Neural cell (in vitro differentiated cells): Measurements from ENCODE around the gene REXO5. TPM values are rescaled to one million over a fixed set of nuclear protein-coding genes. Genes with fewer than 3 reads are reported as not detected.

Experiments
- H2AFZ ChIP-seq: fragments of 200-600, 300-800 bp; sonication (generic), shearing (Covaris generic); 2 replicates; pipeline ENCODE4 v1.6.0; 2014; ENCODE audit warnings: low read depth, mild to moderate bottlenecking, antibody characterized with exemption, low read length, moderate library complexity
- H3F3A ChIP-seq: fragments of 200-600 bp; shearing (Covaris generic); 2 replicates; pipeline ENCODE4 v1.6.1; 2016; ENCODE audit warnings: mild to moderate bottlenecking, moderate library complexity, mixed read lengths, antibody characterized with exemption, low read length; ENCODE audit not compliant: insufficient read depth, poor library complexity, severe bottlenecking
- H3K27ac ChIP-seq: fragments of 200-600, 300-800 bp; sonication (generic), shearing (Covaris generic); 2 replicates; pipeline ENCODE4 v1.5.1; 2014; ENCODE audit warnings: mild to moderate bottlenecking, low read length, moderate library complexity
- H3K27me3 ChIP-seq: fragments of 300-800, 200-600 bp; sonication (generic), shearing (Covaris generic); 2 replicates; pipeline ENCODE4 v1.6.0; 2014; ENCODE audit warnings: mild to moderate bottlenecking, low read depth, low read length, moderate library complexity; ENCODE audit not compliant: insufficient read depth
- H3K36me3 ChIP-seq: fragments of 300-800, 200-600 bp; sonication (generic), shearing (Covaris generic); 2 replicates; pipeline ENCODE4 v1.5.1; 2014; ENCODE audit warnings: mild to moderate bottlenecking, antibody characterized with exemption, low read length, moderate library complexity; ENCODE audit not compliant: insufficient read depth
- H3K4me2 ChIP-seq: fragments of 300-800, 200-600 bp; sonication (generic), shearing (Covaris generic); 2 replicates; pipeline ENCODE4 v1.6.0; 2014; ENCODE audit warnings: mild to moderate bottlenecking, low read length
- H3K4me3 ChIP-seq: fragments of 300-800, 200-600 bp; sonication (generic), shearing (Covaris generic); 2 replicates; pipeline ENCODE4 v1.5.1; 2014; ENCODE audit warnings: mild to moderate bottlenecking, low read length, moderate library complexity
- H3K79me2 ChIP-seq: fragments of 200-600 bp; shearing (Covaris generic); replicated peaks from 2 replicates; pipeline ENCODE4 v1.6.0; 2014; ENCODE audit warnings: mild to moderate bottlenecking, low read length, moderate library complexity; ENCODE audit not compliant: insufficient read depth
- H3K9ac ChIP-seq: fragments of 300-800, 200-600 bp; sonication (generic), shearing (Covaris generic); 2 replicates; pipeline ENCODE4 v1.6.1; 2016; ENCODE audit warnings: mild to moderate bottlenecking, low read length, mixed read lengths
- H3K9me2 ChIP-seq: fragments of 200-600 bp; shearing (Covaris generic); 2 replicates; pipeline ENCODE4 v1.6.1; 2016; ENCODE audit warnings: mild to moderate bottlenecking, low read length, mixed read lengths; ENCODE audit not compliant: insufficient read depth
- H3K9me3 ChIP-seq: fragments of 200-600, 300-800 bp; sonication (generic), shearing (Covaris generic); 2 replicates; pipeline ENCODE4 v1.6.1; 2016; ENCODE audit warnings: mild to moderate bottlenecking, mixed run types, low read length, moderate library complexity, mixed read lengths
- H4K20me1 ChIP-seq: fragments of 200-600 bp; shearing (Covaris generic); 2 replicates; pipeline ENCODE4 v1.6.1; 2016; ENCODE audit warnings: mild to moderate bottlenecking, mixed run types; ENCODE audit not compliant: insufficient read depth
- EP300 ChIP-seq: fragments of 450-650 bp; conservative IDR thresholded peaks from 2 replicates; pipeline ENCODE4 v1.6.1; 2014; ENCODE audit warnings: antibody characterized with exemption, mild to moderate bottlenecking, moderate library complexity; ENCODE audit not compliant: poor library complexity, severe bottlenecking
- EZH2 ChIP-seq: fragments of 200-600, 300-800 bp; shearing (Covaris generic), sonication (generic); IDR thresholded peaks from 2 replicates; pipeline ENCODE4 v1.6.1; 2014; ENCODE audit warnings: antibody characterized with exemption, low read length, borderline replicate concordance, mild to moderate bottlenecking; ENCODE audit not compliant: insufficient read depth, poor library complexity, severe bottlenecking
- MXI1 ChIP-seq: fragments of 450-650 bp; conservative IDR thresholded peaks from 2 replicates; pipeline ENCODE4 v1.6.1; 2014; ENCODE audit warnings: antibody characterized with exemption, mild to moderate bottlenecking; ENCODE audit not compliant: poor library complexity, severe bottlenecking
- POLR2AphosphoS5 ChIP-seq: IDR thresholded peaks from 2 replicates; pipeline ENCODE4 v1.6.1; 2012
- RAD21 ChIP-seq: fragments of 450-650 bp; conservative IDR thresholded peaks from 2 replicates; pipeline ENCODE4 v1.6.1; 2014; ENCODE audit warnings: antibody characterized with exemption, mild to moderate bottlenecking, moderate library complexity
- SMC3 ChIP-seq: fragments of 450-650 bp; conservative IDR thresholded peaks from 2 replicates; pipeline ENCODE4 v1.6.1; 2014; ENCODE audit warnings: antibody characterized with exemption, mild to moderate bottlenecking, moderate library complexity; ENCODE audit not compliant: poor library complexity
- TAF1 ChIP-seq: IDR thresholded peaks from 2 replicates; pipeline ENCODE4 v1.6.1; 2012; ENCODE audit warnings: low read depth
- polyA plus RNA-seq: library from polyadenylated mRNA; depleted of rRNA; stranded (reverse); fragments of >200 nt; gene quantifications from 2 replicates; pipeline ENCODE4 v1.2.3, GENCODE V29; 2014
- TF ChIP-seq, protein P1 (sequence below): IDR thresholded peaks from 2 replicates; pipeline ENCODE4 v1.6.1; 2012; ENCODE audit warnings: borderline replicate concordance
- TF ChIP-seq, protein P2 (sequence below): fragments of 450-650 bp; IDR thresholded peaks from 2 replicates; pipeline ENCODE4 v1.5.1; 2014; ENCODE audit warnings: antibody characterized with exemption, mild to moderate bottlenecking, moderate library complexity; ENCODE audit not compliant: poor library complexity, severe bottlenecking

REXO5 gene
- polyA plus RNA-seq, 1 donor from 2014 or later: 11.2 TPM

DNA sequence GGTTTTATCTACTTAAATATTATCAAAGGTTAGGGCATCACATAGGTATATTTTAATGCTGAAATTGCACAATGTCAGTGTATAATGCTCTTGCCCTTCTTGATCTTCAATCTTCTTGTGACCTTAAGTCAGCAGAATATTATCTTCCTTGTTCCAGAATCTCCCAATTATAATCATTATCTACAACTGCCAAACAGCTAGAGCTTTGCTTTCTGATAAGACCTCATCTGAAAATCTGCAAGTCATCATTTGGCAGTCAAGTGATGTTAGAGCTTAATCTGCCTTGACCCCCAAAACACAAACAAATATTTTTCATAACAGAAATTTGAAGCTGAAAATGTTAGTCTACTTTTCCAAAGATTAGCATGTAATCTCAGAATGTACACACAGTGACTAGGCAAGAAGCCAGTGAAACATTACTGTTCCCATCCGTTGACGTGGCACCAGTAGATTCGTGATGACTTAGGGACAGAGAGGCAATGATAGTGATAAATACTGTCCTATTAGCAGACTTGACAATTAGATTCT is 19.8 kb downstream of the REXO5 start:
- Histone ChIP-seq H3K9me3 (no peaks in the 10 kb centered on the region), H3F3A (no peaks in the 10 kb centered on the region), H3K27me3 (no peaks in the 10 kb centered on the region), H2AFZ (no peak overlapping the region), H3K9ac (no peak overlapping the region), H3K4me2 (no peak overlapping the region), H3K9me2 (no peaks in the 10 kb centered on the region), H3K27ac (no peak overlapping the region), H3K36me3 (no peaks in the 10 kb centered on the region), H4K20me1 (no peaks in the 10 kb centered on the region), H3K79me2 (no peaks in the 10 kb centered on the region), H3K4me3 (no peak overlapping the region)
- TF ChIP-seq EZH2 (no peak), MXI1 (no peak), SMC3 (no peak), TAF1 (no peak), RAD21 (no peak), EP300 (no peak), POLR2AphosphoS5 (no peak)
- TF ChIP-seq, protein P1, sequence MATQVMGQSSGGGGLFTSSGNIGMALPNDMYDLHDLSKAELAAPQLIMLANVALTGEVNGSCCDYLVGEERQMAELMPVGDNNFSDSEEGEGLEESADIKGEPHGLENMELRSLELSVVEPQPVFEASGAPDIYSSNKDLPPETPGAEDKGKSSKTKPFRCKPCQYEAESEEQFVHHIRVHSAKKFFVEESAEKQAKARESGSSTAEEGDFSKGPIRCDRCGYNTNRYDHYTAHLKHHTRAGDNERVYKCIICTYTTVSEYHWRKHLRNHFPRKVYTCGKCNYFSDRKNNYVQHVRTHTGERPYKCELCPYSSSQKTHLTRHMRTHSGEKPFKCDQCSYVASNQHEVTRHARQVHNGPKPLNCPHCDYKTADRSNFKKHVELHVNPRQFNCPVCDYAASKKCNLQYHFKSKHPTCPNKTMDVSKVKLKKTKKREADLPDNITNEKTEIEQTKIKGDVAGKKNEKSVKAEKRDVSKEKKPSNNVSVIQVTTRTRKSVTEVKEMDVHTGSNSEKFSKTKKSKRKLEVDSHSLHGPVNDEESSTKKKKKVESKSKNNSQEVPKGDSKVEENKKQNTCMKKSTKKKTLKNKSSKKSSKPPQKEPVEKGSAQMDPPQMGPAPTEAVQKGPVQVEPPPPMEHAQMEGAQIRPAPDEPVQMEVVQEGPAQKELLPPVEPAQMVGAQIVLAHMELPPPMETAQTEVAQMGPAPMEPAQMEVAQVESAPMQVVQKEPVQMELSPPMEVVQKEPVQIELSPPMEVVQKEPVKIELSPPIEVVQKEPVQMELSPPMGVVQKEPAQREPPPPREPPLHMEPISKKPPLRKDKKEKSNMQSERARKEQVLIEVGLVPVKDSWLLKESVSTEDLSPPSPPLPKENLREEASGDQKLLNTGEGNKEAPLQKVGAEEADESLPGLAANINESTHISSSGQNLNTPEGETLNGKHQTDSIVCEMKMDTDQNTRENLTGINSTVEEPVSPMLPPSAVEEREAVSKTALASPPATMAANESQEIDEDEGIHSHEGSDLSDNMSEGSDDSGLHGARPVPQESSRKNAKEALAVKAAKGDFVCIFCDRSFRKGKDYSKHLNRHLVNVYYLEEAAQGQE: no peak
- TF ChIP-seq, protein P2, sequence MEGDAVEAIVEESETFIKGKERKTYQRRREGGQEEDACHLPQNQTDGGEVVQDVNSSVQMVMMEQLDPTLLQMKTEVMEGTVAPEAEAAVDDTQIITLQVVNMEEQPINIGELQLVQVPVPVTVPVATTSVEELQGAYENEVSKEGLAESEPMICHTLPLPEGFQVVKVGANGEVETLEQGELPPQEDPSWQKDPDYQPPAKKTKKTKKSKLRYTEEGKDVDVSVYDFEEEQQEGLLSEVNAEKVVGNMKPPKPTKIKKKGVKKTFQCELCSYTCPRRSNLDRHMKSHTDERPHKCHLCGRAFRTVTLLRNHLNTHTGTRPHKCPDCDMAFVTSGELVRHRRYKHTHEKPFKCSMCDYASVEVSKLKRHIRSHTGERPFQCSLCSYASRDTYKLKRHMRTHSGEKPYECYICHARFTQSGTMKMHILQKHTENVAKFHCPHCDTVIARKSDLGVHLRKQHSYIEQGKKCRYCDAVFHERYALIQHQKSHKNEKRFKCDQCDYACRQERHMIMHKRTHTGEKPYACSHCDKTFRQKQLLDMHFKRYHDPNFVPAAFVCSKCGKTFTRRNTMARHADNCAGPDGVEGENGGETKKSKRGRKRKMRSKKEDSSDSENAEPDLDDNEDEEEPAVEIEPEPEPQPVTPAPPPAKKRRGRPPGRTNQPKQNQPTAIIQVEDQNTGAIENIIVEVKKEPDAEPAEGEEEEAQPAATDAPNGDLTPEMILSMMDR: no peak

DNA sequence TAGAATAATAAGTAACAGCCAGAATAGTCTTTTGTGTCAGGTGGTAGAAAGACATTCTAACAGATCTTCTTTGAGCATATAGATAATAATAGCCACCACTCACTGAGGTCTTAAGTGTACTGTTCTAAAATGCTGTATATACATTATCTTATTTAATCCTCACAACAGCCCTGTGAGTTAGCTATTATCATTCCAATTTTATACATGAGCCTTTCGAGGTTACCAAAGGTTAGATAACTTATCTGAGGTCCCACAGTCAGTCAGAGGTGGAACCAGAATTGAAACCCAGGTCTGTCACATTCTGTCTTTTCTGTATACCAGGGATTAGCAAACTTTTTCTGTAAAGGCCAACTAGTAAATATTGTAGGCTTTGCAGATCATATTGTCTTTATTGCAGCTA is 23.2 kb downstream of the REXO5 start:
- Histone ChIP-seq H3K4me3 (no peak overlapping the region), H3K79me2 (no peaks in the 10 kb centered on the region), H3K9me3 (no peaks in the 10 kb centered on the region), H3K4me2 (no peak overlapping the region), H3K27ac (no peak overlapping the region), H3F3A (no peaks in the 10 kb centered on the region), H3K27me3 (no peaks in the 10 kb centered on the region), H3K9ac (no peak overlapping the region), H2AFZ (no peak overlapping the region), H4K20me1 (no peaks in the 10 kb centered on the region), H3K9me2 (no peaks in the 10 kb centered on the region), H3K36me3 (no peaks in the 10 kb centered on the region)
- TF ChIP-seq, protein P1: no peak
- no peak for TF ChIP-seq MXI1
- TF ChIP-seq, protein P2: no peak
- no peak for TF ChIP-seq EP300
